ENCODE results near the gene NANS. TPM values are rescaled to one million over a fixed set of nuclear protein-coding genes. Genes with fewer than 3 reads are reported as not detected.

NANS gene
- total and polyA plus RNA-seq, 2 of the 8 experiments (the other 6 are each of a cell fraction or from before 2014, with no cell fraction given) = 56.5 to 67.3 TPM

DNA sequence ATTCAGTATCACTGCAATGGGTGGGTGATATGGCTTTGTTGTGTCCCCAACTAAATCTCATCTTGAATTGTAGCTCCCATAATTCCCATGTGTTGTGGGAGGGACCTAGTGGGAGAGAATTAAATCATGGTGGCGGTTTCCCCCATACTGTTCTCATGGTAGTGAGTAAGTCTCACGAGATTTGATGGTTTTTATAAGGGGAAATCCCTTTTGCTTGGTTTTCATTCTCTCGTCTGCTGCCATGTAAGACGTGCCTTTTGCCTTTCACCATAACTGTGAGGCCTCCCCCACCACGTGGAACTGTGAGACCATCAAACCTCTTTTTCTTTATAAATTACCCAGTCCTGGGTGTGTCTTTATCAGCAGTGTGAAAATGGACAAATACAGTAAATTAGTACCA is 9.5 kb upstream of the NANS start (continued):
- TF ChIP-seq KDM4A (IDR thresholded peaks at IDR 0.05; ENCODE audit: low read depth, low read length, severe bottlenecking) = no peak
